HepG2 (cell line): ENCODE results near the gene SART1. TPM values are rescaled to one million over a fixed set of nuclear protein-coding genes. Genes with fewer than 3 reads are reported as not detected.

ENCODE experiments used
- EEA1 ChIP-seq: sonication (generic); formaldehyde crosslinking; IDR thresholded peaks from 2 replicates; pipeline ENCODE4 v1.5.1; 2020; ENCODE audit warnings: mild to moderate bottlenecking, missing genetic modification reagents, borderline replicate concordance
- FOXA1 ChIP-seq, 2 experiments: fragments of 450-650 bp in 1 of 2; sonication (generic) in 1 of 2; formaldehyde crosslinking in 1 of 2; IDR thresholded peaks; 2 replicates each; pipeline versions ENCODE4 v1.4.0 to v1.6.1; 2016 to 2020; ENCODE audit warnings: missing genetic modification reagents in 1 of 2
- GLI4 ChIP-seq: sonication (generic); formaldehyde crosslinking; IDR thresholded peaks from 2 replicates; pipeline ENCODE4 v1.5.1; 2020; ENCODE audit warnings: missing genetic modification reagents, mild to moderate bottlenecking, moderate library complexity, borderline replicate concordance
- HOXA7 ChIP-seq: sonication (generic); formaldehyde crosslinking; IDR thresholded peaks from 2 replicates; pipeline ENCODE4 v1.8.1; 2022; ENCODE audit warnings: mild to moderate bottlenecking, missing genetic modification reagents, moderate library complexity
- KLF16 ChIP-seq, 2 experiments: sonication (generic) in 1 of 2; formaldehyde crosslinking in 1 of 2; IDR thresholded peaks; 2 replicates each; pipeline versions ENCODE4 v1.6.1 to v1.8.0; 2016 to 2023; ENCODE audit warnings: missing genetic modification reagents in 2 of 2, missing compliant biosample characterization in 1 of 2
- MAZ ChIP-seq, 2 experiments: sonication (generic) in 1 of 2; formaldehyde crosslinking in 1 of 2; IDR thresholded peaks; 2 replicates each; pipeline versions ENCODE4 v1.5.0 to v1.6.1; 2012 to 2020; ENCODE audit warnings: low read depth in 2 of 2, mild to moderate bottlenecking in 2 of 2, borderline replicate concordance in 1 of 2, improper control_type of control experiment in 1 of 2, low read length in 1 of 2, missing genetic modification reagents in 1 of 2, moderate library complexity in 1 of 2
- MLLT10 ChIP-seq: sonication (generic); formaldehyde crosslinking; IDR thresholded peaks from 2 replicates; pipeline ENCODE4 v1.4.0; 2020; ENCODE audit warnings: missing genetic modification reagents
- MTA1 ChIP-seq: sonication (generic); formaldehyde crosslinking; IDR thresholded peaks from 2 replicates; pipeline ENCODE4 v1.4.0; 2020; ENCODE audit warnings: missing genetic modification reagents, mild to moderate bottlenecking, borderline replicate concordance
- RAD21 ChIP-seq: fragments of 450-650 bp; formaldehyde crosslinking; IDR thresholded peaks from 2 replicates; pipeline ENCODE4 v1.5.0; 2020; ENCODE audit warnings: mild to moderate bottlenecking
- RCOR2 ChIP-seq: IDR thresholded peaks from 2 replicates; pipeline ENCODE4 v1.6.1; 2016; ENCODE audit warnings: missing biosample characterization, missing genetic modification reagents
- SP2 ChIP-seq: sonication (generic); formaldehyde crosslinking; IDR thresholded peaks from 2 replicates; pipeline ENCODE4 v1.5.1; 2020; ENCODE audit warnings: mild to moderate bottlenecking, missing genetic modification reagents
- ZFX ChIP-seq: sonication (generic); formaldehyde crosslinking; IDR thresholded peaks from 2 replicates; pipeline ENCODE4 v1.4.0; 2020; ENCODE audit warnings: mild to moderate bottlenecking, low read depth, missing genetic modification reagents, moderate library complexity
- ZFY ChIP-seq: sonication (generic); formaldehyde crosslinking; IDR thresholded peaks from 2 replicates; pipeline ENCODE4 v1.4.0; 2020; ENCODE audit warnings: missing genetic modification reagents
- ZNF256 ChIP-seq: sonication (generic); formaldehyde crosslinking; conservative IDR thresholded peaks from 2 replicates; pipeline ENCODE4 v1.4.0; 2020; ENCODE audit warnings: missing genetic modification reagents
- ZNF260 ChIP-seq: sonication (generic); formaldehyde crosslinking; IDR thresholded peaks from 2 replicates; pipeline ENCODE4 v1.4.0; 2020; ENCODE audit warnings: missing genetic modification reagents, low read depth, mild to moderate bottlenecking, borderline replicate concordance
- ZNF724P ChIP-seq: sonication (generic); formaldehyde crosslinking; IDR thresholded peaks from 2 replicates; pipeline ENCODE4 v1.8.0; 2022; ENCODE audit warnings: missing genetic modification reagents, borderline replicate concordance
- ZNF766 ChIP-seq: sonication (generic); formaldehyde crosslinking; IDR thresholded peaks from 2 replicates; pipeline ENCODE4 v1.5.0; 2020; ENCODE audit warnings: missing genetic modification reagents, borderline replicate concordance
- ZNF772 ChIP-seq: sonication (generic); formaldehyde crosslinking; IDR thresholded peaks from 2 replicates; pipeline ENCODE4 v1.5.0; 2020; ENCODE audit warnings: mild to moderate bottlenecking, missing genetic modification reagents
- ZSCAN12 ChIP-seq: sonication (generic); formaldehyde crosslinking; IDR thresholded peaks from 2 replicates; pipeline ENCODE4 v1.9.0; 2021; ENCODE audit warnings: mild to moderate bottlenecking, missing genetic modification reagents
- polyA plus RNA-seq, 8 experiments: library from polyadenylated mRNA; depleted of rRNA in 3 of 8; stranded (reverse) in 7 of 8; unstranded in 1 of 8; fragments of >200 nt; fragmentation: Illumina TruSeq in 4 of 8; extraction: Trizol in 4 of 8; gene quantifications; 2 replicates each; pipeline versions ENCODE4 v1.2.1 to v1.2.3, GENCODE V29; 2011 to 2016; ENCODE audit warnings: low read depth in 4 of 8, missing spikeins in 1 of 8, mixed read lengths in 1 of 8; ENCODE audit not compliant: insufficient read depth in 1 of 8
- total RNA-seq, 5 experiments: library from RNA; depleted of rRNA; stranded (reverse); fragments of >200 nt; fragmentation: Illumina TruSeq; extraction: Trizol; gene quantifications; 2 replicates each; pipeline ENCODE4 v1.2.3, GENCODE V29; 2016; ENCODE audit warnings: low read depth in 1 of 5
- TF ChIP-seq, protein P1 (sequence below): sonication (generic); formaldehyde crosslinking; IDR thresholded peaks from 2 replicates; pipeline ENCODE4 v1.4.0; 2020; ENCODE audit warnings: missing genetic modification reagents
- TF ChIP-seq, protein P2 (sequence below): sonication (generic); formaldehyde crosslinking; IDR thresholded peaks from 2 replicates; pipeline ENCODE4 v1.4.0; 2020; ENCODE audit warnings: missing genetic modification reagents

SART1 gene
- total and polyA plus RNA-seq, 2 of the 13 experiments (the other 11 are each of a cell fraction or from before 2014, with no cell fraction given): 11.3 to 22.5 TPM

DNA sequence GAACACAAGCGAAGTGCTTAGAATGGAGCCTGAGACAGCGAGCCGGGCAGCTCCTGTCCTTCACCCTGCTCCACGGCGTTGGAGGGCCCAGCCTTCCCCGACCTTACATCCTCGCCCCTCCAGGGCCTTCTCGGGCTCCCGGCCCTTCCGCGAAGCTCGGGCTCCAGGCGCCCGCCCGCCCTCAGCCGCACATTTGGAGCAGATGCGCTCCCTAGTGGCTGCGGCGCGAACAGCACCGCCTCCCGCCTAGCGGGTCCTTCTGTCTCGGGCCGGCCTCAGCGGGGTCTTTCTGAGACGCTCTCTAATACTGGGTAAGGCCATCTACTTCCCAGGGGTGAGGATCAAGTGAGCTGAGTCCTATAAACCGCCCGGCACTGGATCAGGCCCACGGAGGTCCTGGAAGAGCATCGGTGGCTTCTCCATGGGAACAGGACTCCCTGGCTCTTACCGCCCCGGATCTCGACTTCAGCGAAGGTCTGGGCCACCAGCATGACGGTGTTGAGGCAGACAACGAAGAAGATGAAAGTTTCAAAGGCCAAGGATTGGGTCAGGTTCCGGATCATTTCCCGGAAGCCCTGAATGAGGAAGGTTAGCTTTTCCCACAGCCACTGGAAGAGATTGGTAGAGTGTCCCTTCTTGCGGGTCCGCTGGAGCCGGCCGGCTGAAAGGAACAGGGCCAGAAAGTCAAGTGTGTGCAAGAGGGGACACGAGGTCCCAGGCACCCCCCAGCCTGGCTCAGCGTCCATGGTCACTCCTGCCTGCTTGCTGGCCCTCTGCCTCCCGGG is 61.1 kb downstream of the SART1 start (continued):
- no peak for TF ChIP-seq ZNF260 (CRISPR knock-in tag)
- TF ChIP-seq RAD21 (CRISPR knock-in tag): peak; percentile 71
- 0 out of 2 replicates have a peak, but pooled peaks have one; percentile 45 for TF ChIP-seq GLI4 (CRISPR knock-in tag)
- 0 out of 2 replicates have a peak, but pooled peaks have one; percentile 50 for TF ChIP-seq ZNF256 (CRISPR knock-in tag)
- TF ChIP-seq ZNF772: no peak
- no peak for TF ChIP-seq EEA1 (CRISPR knock-in tag)
- no peak for TF ChIP-seq FOXA1 (IDR thresholded peaks at IDR 0.05)
- no peak for TF ChIP-seq FOXA1 (CRISPR knock-in tag; IDR thresholded peaks at IDR 0.05)
- TF ChIP-seq, protein P1, sequence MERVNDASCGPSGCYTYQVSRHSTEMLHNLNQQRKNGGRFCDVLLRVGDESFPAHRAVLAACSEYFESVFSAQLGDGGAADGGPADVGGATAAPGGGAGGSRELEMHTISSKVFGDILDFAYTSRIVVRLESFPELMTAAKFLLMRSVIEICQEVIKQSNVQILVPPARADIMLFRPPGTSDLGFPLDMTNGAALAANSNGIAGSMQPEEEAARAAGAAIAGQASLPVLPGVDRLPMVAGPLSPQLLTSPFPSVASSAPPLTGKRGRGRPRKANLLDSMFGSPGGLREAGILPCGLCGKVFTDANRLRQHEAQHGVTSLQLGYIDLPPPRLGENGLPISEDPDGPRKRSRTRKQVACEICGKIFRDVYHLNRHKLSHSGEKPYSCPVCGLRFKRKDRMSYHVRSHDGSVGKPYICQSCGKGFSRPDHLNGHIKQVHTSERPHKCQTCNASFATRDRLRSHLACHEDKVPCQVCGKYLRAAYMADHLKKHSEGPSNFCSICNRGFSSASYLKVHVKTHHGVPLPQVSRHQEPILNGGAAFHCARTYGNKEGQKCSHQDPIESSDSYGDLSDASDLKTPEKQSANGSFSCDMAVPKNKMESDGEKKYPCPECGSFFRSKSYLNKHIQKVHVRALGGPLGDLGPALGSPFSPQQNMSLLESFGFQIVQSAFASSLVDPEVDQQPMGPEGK (CRISPR knock-in tag): peak; percentile 47; the same call in 1 of the 2 replicates
- peak; percentile 68 for TF ChIP-seq ZFY (CRISPR knock-in tag)
- 0 out of 2 replicates have a peak, but pooled peaks have one; percentile 34 for TF ChIP-seq MAZ (IDR thresholded peaks at IDR 0.05; ENCODE audit: borderline replicate concordance, low read depth, low read length)
- TF ChIP-seq MAZ (CRISPR knock-in tag; IDR thresholded peaks at IDR 0.05; ENCODE audit: low read depth): no peak
- TF ChIP-seq RCOR2 (CRISPR knock-in tag): no peak
- TF ChIP-seq ZNF724P (CRISPR knock-in tag): no peak
- TF ChIP-seq SP2 (CRISPR knock-in tag): no peak
- no peak for TF ChIP-seq ZSCAN12 (CRISPR knock-in tag)
- 0 out of 2 replicates have a peak, but pooled peaks have one; percentile 48 for TF ChIP-seq ZNF766 (CRISPR knock-in tag)
- TF ChIP-seq HOXA7 (CRISPR knock-in tag): no peak
- TF ChIP-seq MLLT10: no peak
- no peak for TF ChIP-seq MTA1 (CRISPR knock-in tag)
- TF ChIP-seq, protein P2, sequence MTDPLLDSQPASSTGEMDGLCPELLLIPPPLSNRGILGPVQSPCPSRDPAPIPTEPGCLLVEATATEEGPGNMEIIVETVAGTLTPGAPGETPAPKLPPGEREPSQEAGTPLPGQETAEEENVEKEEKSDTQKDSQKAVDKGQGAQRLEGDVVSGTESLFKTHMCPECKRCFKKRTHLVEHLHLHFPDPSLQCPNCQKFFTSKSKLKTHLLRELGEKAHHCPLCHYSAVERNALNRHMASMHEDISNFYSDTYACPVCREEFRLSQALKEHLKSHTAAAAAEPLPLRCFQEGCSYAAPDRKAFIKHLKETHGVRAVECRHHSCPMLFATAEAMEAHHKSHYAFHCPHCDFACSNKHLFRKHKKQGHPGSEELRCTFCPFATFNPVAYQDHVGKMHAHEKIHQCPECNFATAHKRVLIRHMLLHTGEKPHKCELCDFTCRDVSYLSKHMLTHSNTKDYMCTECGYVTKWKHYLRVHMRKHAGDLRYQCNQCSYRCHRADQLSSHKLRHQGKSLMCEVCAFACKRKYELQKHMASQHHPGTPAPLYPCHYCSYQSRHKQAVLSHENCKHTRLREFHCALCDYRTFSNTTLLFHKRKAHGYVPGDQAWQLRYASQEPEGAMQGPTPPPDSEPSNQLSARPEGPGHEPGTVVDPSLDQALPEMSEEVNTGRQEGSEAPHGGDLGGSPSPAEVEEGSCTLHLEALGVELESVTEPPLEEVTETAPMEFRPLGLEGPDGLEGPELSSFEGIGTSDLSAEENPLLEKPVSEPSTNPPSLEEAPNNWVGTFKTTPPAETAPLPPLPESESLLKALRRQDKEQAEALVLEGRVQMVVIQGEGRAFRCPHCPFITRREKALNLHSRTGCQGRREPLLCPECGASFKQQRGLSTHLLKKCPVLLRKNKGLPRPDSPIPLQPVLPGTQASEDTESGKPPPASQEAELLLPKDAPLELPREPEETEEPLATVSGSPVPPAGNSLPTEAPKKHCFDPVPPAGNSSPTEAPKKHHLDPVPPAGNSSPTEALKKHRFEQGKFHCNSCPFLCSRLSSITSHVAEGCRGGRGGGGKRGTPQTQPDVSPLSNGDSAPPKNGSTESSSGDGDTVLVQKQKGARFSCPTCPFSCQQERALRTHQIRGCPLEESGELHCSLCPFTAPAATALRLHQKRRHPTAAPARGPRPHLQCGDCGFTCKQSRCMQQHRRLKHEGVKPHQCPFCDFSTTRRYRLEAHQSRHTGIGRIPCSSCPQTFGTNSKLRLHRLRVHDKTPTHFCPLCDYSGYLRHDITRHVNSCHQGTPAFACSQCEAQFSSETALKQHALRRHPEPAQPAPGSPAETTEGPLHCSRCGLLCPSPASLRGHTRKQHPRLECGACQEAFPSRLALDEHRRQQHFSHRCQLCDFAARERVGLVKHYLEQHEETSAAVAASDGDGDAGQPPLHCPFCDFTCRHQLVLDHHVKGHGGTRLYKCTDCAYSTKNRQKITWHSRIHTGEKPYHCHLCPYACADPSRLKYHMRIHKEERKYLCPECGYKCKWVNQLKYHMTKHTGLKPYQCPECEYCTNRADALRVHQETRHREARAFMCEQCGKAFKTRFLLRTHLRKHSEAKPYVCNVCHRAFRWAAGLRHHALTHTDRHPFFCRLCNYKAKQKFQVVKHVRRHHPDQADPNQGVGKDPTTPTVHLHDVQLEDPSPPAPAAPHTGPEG (CRISPR knock-in tag): peak; percentile 99
- peak; percentile 65 for TF ChIP-seq ZFX (CRISPR knock-in tag)
- TF ChIP-seq KLF16 (CRISPR knock-in tag; IDR thresholded peaks at IDR 0.05): peak in 1 of 2 experiments; percentile 58; a peak in 2 of 4 replicates
